Measurements from ENCODE around the gene MAN2B1.
"Not testable (repeated sequence)": the region's sequence is repeated elsewhere in the genome, so short reads cannot be mapped to it uniquely, and the experiment has no call there.

Gene MAN2B1

DNA sequence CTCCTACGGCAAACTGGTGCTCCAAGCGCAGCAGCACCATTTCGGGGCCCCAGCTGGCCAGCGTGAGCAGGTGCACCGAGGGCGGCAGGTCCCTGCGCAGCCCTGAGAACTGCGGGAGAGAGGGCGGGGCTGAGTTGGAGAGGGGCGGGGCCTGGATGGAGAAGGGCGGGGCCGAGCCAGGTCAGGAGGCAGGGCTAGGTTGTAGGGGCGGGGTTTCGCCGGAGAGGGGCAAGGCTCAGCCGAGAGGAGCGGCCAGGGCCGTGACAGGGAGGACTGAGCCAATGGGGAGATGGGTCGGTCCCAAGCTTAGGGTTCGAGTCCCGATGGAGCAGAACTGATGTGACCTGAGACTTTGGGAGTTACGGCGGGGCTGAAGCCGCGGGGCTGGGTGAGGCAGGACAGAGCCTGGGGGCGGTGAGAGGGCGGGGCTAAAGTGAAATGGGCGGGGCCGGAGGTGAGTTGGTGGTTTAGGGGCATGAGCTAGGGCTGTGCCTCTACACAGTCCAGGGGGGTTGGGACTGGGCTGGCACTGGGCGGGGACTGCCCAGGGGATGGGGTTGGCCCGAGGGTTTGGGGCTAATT is 19.0 kb downstream of the MAN2B1 start:
- Histone ChIP-seq H2AFZ (ENCODE audit: low read depth, low read length) (no peak overlapping the region), H3K4me2 (ENCODE audit: low read length) (no peak overlapping the region), H4K20me1 (ENCODE audit: insufficient read depth, low read length) (peaks cover 13% of the 10 kb centered on the region; the same call in 1 of the 2 replicates), H3K4me1 (ENCODE audit: low read length) (no peaks in the 10 kb centered on the region), H3K27me3 (ENCODE audit: low read depth, low read length) (no peaks in the 10 kb centered on the region), H3K36me3 (replicated peaks; ENCODE audit: low read depth, low read length) (peaks cover 55% of the 10 kb centered on the region), H3K9me3 (ENCODE audit: insufficient read depth, low read length) (no peaks in the 10 kb centered on the region), H3K27ac (ENCODE audit: low read length) (no peak overlapping the region), H3K79me2 (ENCODE audit: low read length) (no peaks in the 10 kb centered on the region), H3K4me3 (ENCODE audit: low read length) (no peak overlapping the region), H3K9ac (ENCODE audit: low read length) (no peak overlapping the region)
- TF ChIP-seq, protein P1, sequence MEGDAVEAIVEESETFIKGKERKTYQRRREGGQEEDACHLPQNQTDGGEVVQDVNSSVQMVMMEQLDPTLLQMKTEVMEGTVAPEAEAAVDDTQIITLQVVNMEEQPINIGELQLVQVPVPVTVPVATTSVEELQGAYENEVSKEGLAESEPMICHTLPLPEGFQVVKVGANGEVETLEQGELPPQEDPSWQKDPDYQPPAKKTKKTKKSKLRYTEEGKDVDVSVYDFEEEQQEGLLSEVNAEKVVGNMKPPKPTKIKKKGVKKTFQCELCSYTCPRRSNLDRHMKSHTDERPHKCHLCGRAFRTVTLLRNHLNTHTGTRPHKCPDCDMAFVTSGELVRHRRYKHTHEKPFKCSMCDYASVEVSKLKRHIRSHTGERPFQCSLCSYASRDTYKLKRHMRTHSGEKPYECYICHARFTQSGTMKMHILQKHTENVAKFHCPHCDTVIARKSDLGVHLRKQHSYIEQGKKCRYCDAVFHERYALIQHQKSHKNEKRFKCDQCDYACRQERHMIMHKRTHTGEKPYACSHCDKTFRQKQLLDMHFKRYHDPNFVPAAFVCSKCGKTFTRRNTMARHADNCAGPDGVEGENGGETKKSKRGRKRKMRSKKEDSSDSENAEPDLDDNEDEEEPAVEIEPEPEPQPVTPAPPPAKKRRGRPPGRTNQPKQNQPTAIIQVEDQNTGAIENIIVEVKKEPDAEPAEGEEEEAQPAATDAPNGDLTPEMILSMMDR (IDR thresholded peaks at IDR 0.05; ENCODE audit: low read depth, low read length) = no peak
- TF ChIP-seq EZH2phosphoT487 (IDR thresholded peaks at IDR 0.05; ENCODE audit: low read depth) = no peak

DNA sequence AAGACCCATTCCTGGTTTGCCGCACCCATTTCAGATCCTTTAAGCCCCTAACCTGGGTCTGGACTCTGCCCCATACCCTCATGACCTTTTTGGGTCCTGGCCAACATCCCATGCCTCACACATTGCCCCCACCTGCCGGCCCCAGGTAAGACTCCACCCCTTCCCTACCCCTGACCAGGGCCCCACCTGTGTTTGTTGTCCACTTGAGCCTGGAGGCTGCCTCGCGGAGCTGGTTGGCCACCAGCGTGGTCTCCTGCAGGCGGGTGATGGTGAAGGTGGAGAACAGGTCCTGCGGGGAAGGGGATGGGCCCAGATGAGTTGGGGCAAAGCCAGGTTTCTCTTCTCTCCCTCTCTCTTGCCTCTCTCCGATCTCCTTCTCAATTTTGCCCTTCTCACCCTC is 19.5 kb downstream of the MAN2B1 start:
- Histone ChIP-seq H3K4me2 (ENCODE audit: low read length) (no peak overlapping the region), H2AFZ (ENCODE audit: low read depth, low read length) (no peak overlapping the region), H4K20me1 (ENCODE audit: insufficient read depth, low read length) (peaks cover 13% of the 10 kb centered on the region; the same call in 1 of the 2 replicates), H3K9me3 (ENCODE audit: insufficient read depth, low read length) (no peaks in the 10 kb centered on the region), H3K27ac (ENCODE audit: low read length) (no peak overlapping the region), H3K4me3 (ENCODE audit: low read length) (no peak overlapping the region), H3K9ac (ENCODE audit: low read length) (no peak overlapping the region), H3K4me1 (ENCODE audit: low read length) (no peaks in the 10 kb centered on the region), H3K79me2 (ENCODE audit: low read length) (no peaks in the 10 kb centered on the region), H3K27me3 (ENCODE audit: low read depth, low read length) (no peaks in the 10 kb centered on the region), H3K36me3 (replicated peaks; ENCODE audit: low read depth, low read length) (peaks cover 52% of the 10 kb centered on the region)
- no peak for TF ChIP-seq EZH2phosphoT487 (IDR thresholded peaks at IDR 0.05; ENCODE audit: low read depth)
- TF ChIP-seq, protein P1 (IDR thresholded peaks at IDR 0.05; ENCODE audit: low read depth, low read length) = no peak

DNA sequence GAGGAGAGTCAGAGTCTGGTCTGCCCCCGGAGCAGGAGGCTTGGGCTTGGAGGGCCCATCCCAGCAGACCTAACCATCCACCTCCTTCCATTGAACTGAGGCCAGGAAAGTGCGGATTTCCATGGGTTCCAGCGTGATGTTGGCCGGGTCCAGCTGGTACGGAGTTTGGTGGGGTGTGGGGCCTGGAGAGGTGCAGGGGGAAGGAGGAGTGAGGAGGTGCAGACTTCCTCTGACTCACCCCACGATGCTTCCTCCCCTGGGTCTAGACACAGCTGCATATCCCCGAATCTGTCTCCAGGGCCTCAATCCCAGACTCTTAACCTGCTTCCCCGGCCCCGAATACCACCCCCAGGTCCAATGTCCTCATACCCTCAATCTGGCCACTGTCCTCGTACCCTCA is 20.0 kb downstream of the MAN2B1 start:
- Histone ChIP-seq H3K79me2 (ENCODE audit: low read length) (no peaks in the 10 kb centered on the region), H3K36me3 (replicated peaks; ENCODE audit: low read depth, low read length) (peaks cover 48% of the 10 kb centered on the region), H3K9me3 (ENCODE audit: insufficient read depth, low read length) (no peaks in the 10 kb centered on the region), H3K27ac (ENCODE audit: low read length) (no peak overlapping the region), H3K4me1 (ENCODE audit: low read length) (no peaks in the 10 kb centered on the region), H3K27me3 (ENCODE audit: low read depth, low read length) (no peaks in the 10 kb centered on the region), H3K4me2 (ENCODE audit: low read length) (no peak overlapping the region), H3K9ac (ENCODE audit: low read length) (no peak overlapping the region), H3K4me3 (ENCODE audit: low read length) (no peak overlapping the region), H2AFZ (ENCODE audit: low read depth, low read length) (no peak overlapping the region), H4K20me1 (ENCODE audit: insufficient read depth, low read length) (peaks cover 13% of the 10 kb centered on the region; the same call in 1 of the 2 replicates)
- TF ChIP-seq, protein P1 (IDR thresholded peaks at IDR 0.05; ENCODE audit: low read depth, low read length) = no peak
- TF ChIP-seq EZH2phosphoT487 (IDR thresholded peaks at IDR 0.05; ENCODE audit: low read depth) = no peak

DNA sequence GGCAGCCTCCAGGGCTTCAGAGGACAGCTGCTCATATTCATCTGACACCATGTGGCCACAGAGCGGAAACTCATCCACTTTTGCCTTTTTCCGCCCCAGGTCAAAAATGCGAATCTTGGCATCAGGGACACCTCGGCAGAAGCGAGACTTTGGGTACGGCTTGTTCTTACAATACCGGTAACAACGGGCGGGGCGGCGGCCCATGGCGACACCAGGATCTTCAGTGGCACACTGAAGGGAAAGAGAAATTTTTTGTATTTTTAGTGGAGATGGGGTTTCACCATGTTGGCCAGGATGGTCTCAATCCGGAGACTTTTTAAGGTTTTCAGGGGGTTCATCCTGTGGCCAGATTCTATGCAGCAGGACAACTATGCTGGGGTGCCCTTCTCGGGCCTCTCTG is 22.8 kb downstream of the MAN2B1 start:
- Histone ChIP-seq H4K20me1 (ENCODE audit: insufficient read depth, low read length) (peaks cover 13% of the 10 kb centered on the region; the same call in 1 of the 2 replicates), H3K36me3 (replicated peaks; ENCODE audit: low read depth, low read length) (peaks cover 52% of the 10 kb centered on the region)
- H3K27ac ChIP-seq (ENCODE audit: low read length); H3K4me2 ChIP-seq (ENCODE audit: low read length); H3K4me3 ChIP-seq (ENCODE audit: low read length); H3K27me3 ChIP-seq (ENCODE audit: low read depth, low read length); H3K4me1 ChIP-seq (ENCODE audit: low read length); H2AFZ ChIP-seq (ENCODE audit: low read depth, low read length); H3K9ac ChIP-seq (ENCODE audit: low read length); H3K9me3 ChIP-seq (ENCODE audit: insufficient read depth, low read length); H3K79me2 ChIP-seq (ENCODE audit: low read length): not testable (repeated sequence)
